GM18861 (cell line): Measurements from ENCODE around the gene TPRN.

Experiments
- ATAC-seq: cut with Tn5 transposase; IDR thresholded peaks from one replicate; pipeline ENCODE4 v1.9.1; 2021; ENCODE audit not compliant: unreplicated experiment

Gene TPRN

GRCh38 chr9:137190315-137190856 is 10.2 kb downstream of the TPRN start:
- no peak for ATAC-seq

GRCh38 chr9:137189297-137190295 is 10.9 kb downstream of the TPRN start:
- ATAC-seq, result no peak

- ATAC-seq, result peak; percentile 79
Measured at GRCh38 chr9:137188490-137189296, 11.8 kb downstream of the TPRN start, which contains the start of the genes ANAPC2 and SSNA1. ANAPC2 (minus strand) TSS chr9:137188560; CDS start chr9:137188532, 28 bp downstream. SSNA1 (plus strand) TSS chr9:137188676; CDS start chr9:137188727, 51 bp downstream.

GRCh38 chr9:137188086-137188489 is 12.5 kb downstream of the TPRN start:
- no peak for ATAC-seq

GRCh38 chr9:137187386-137187785 is 13.2 kb downstream of the TPRN start:
- ATAC-seq, result no peak

- no peak for ATAC-seq
Measured at GRCh38 chr9:137186385-137186784, 14.2 kb downstream of the TPRN start.

GRCh38 chr9:137185921-137186320 is 14.6 kb downstream of the TPRN start:
- no peak for ATAC-seq

GRCh38 chr9:137184881-137185660 is 15.5 kb downstream of the TPRN start:
- ATAC-seq, result no peak

GRCh38 chr9:137183980-137184595 is 16.5 kb downstream of the TPRN start:
- ATAC-seq, result no peak

- ATAC-seq, result no peak
Measured at GRCh38 chr9:137182836-137183235, 17.7 kb downstream of the TPRN start.

GRCh38 chr9:137181680-137182079 is 18.9 kb downstream of the TPRN start:
- ATAC-seq, result no peak

- no peak for ATAC-seq
Measured at GRCh38 chr9:137180491-137180890, 20.1 kb downstream of the TPRN start.

GRCh38 chr9:137179761-137180160 is 20.8 kb downstream of the TPRN start:
- no peak for ATAC-seq

- no peak for ATAC-seq
Measured at GRCh38 chr9:137178939-137179630, 21.5 kb downstream of the TPRN start.

GRCh38 chr9:137178201-137178938 is 22.2 kb downstream of the TPRN start:
- ATAC-seq, result no peak

GRCh38 chr9:137176302-137177182 is 24.0 kb downstream of the TPRN start:
- no peak for ATAC-seq

- no peak for ATAC-seq
Measured at GRCh38 chr9:137175345-137175961, 25.1 kb downstream of the TPRN start.
